ENCODE data around the gene NAA11. TPM values are rescaled to one million over a fixed set of nuclear protein-coding genes. Genes with fewer than 3 reads are reported as not detected.
"Not testable (repeated sequence)": the region's sequence is repeated elsewhere in the genome, so short reads cannot be mapped to it uniquely, and the experiment has no call there.

NAA11 gene
- total RNA-seq, 2 experiments from 2014 or later: not detected

GRCh38 chr4:79277467-79277866 lies 48.4 kb downstream of the NAA11 start:
- DNase-seq; H3K36me3 Mint-ChIP-seq; CTCF ChIA-PET; H3K4me3 Mint-ChIP-seq; intact Hi-C loops (cut with micrococcal nuclease); H3K4me1 Mint-ChIP-seq (ENCODE audit: low read depth); H3K27ac Mint-ChIP-seq; H3K27me3 Mint-ChIP-seq; H3K9me3 Mint-ChIP-seq; POLR2A ChIA-PET: not testable (repeated sequence)

GRCh38 chr4:79273915-79274314 lies 51.9 kb downstream of the NAA11 start:
- H3K27me3 Mint-ChIP-seq: no peaks in the 10 kb centered on the region
- no peaks in the 10 kb centered on the region for H3K36me3 Mint-ChIP-seq
- no peak overlapping the region for H3K4me3 Mint-ChIP-seq
- DNase-seq: no peak
- H3K27ac Mint-ChIP-seq: no peak overlapping the region
- intact Hi-C loops (cut with micrococcal nuclease): no loop called here
- no peaks in the 10 kb centered on the region for H3K9me3 Mint-ChIP-seq
- H3K4me1 Mint-ChIP-seq (ENCODE audit: low read depth): no peaks in the 10 kb centered on the region
- CTCF ChIA-PET: interaction anchor here (1.0 kb wide), 1 partner anchor 14 kb away, joined by 4 read pairs; no protein-coding TSS in a partner anchor
- POLR2A ChIA-PET: no interaction called here

GRCh38 chr4:79272761-79273160 lies 53.1 kb downstream of the NAA11 start:
- Mint-ChIP-seq H3K9me3 (no peaks in the 10 kb centered on the region), H3K27ac (no peak overlapping the region), H3K27me3 (no peaks in the 10 kb centered on the region), H3K4me3 (no peak overlapping the region), H3K4me1 (ENCODE audit: low read depth) (no peaks in the 10 kb centered on the region), H3K36me3 (no peaks in the 10 kb centered on the region)
- intact Hi-C loops (cut with micrococcal nuclease): no loop called here
- DNase-seq: no peak
- ChIA-PET CTCF (no interaction called here), POLR2A (no interaction called here)

GRCh38 chr4:79272126-79272525 lies 53.7 kb downstream of the NAA11 start:
- ChIA-PET POLR2A (no interaction called here), CTCF (no interaction called here)
- no peak for DNase-seq
- intact Hi-C loops (cut with micrococcal nuclease): no loop called here
- Mint-ChIP-seq H3K4me1 (ENCODE audit: low read depth) (no peaks in the 10 kb centered on the region), H3K27me3 (no peaks in the 10 kb centered on the region), H3K9me3 (no peaks in the 10 kb centered on the region), H3K36me3 (no peaks in the 10 kb centered on the region), H3K4me3 (no peak overlapping the region), H3K27ac (no peak overlapping the region)

- Mint-ChIP-seq H3K4me1 (ENCODE audit: low read depth) (no peaks in the 10 kb centered on the region), H3K36me3 (no peaks in the 10 kb centered on the region), H3K9me3 (no peaks in the 10 kb centered on the region), H3K27ac (no peak overlapping the region), H3K4me3 (no peak overlapping the region), H3K27me3 (no peaks in the 10 kb centered on the region)
- CTCF ChIA-PET: no interaction called here
- intact Hi-C loops (cut with micrococcal nuclease): no loop called here
- DNase-seq: no peak
- POLR2A ChIA-PET: no interaction called here
Measured at GRCh38 chr4:79267671-79268070, 58.2 kb downstream of the NAA11 start.

Other genes with a start within 250 kb of the NAA11 start
- not detected for gene GK2, start 82.2 kb upstream of the NAA11 start, total RNA-seq